Endothelial cell of umbilical vein (primary cell): ENCODE results near the gene MIPEP. TPM values are rescaled to one million over a fixed set of nuclear protein-coding genes. Genes with fewer than 3 reads are reported as not detected.

Source experiments
- BruUV-seq: library from RNA; stranded (reverse); fragments of 400-500 nt; replicated peaks from 2 replicates; lab custom pipeline; 2021; lab: Mats Ljungman, UMichigan
- CTCF ChIA-PET: fragments of 300-600, 350-600 bp; sonication (Branson Sonifier 250); formaldehyde crosslinking; loops from one replicate; lab custom pipeline; 2021; ENCODE audit warnings: antibody characterized with exemption, inconsistent platforms; lab: Charles Lee
- POLR2A ChIA-PET: fragments of 300-600, 350-600 bp; sonication (Branson Sonifier 250); formaldehyde crosslinking; loops from one replicate; lab custom pipeline; 2021; ENCODE audit warnings: antibody characterized with exemption, inconsistent platforms; lab: Charles Lee
- DNase-seq: peaks from one replicate; pipeline ENCODE4 v3.0.0-alpha.2; 2011; ENCODE audit warnings: low read depth, low spot score
- FAIRE-seq: peaks from 2 replicates; lab custom pipeline; 2011; peaks lifted over from hg19 to GRCh38; lab: Jason Lieb, UNC
- H2AFZ ChIP-seq: 2 replicates; pipeline ENCODE4 v1.6.0; 2012; ENCODE audit warnings: low read depth, low read length, control low read depth, inconsistent platforms
- H3K27ac ChIP-seq: 2 replicates; pipeline ENCODE4 v1.5.1; 2011; ENCODE audit warnings: low read depth, mild to moderate bottlenecking, control low read depth, low read length, moderate library complexity; ENCODE audit not compliant: insufficient read depth
- H3K27me3 ChIP-seq, 2 experiments: 2 replicates each; pipeline versions ENCODE4 v1.6.0 to v1.6.1; 2011; ENCODE audit warnings: low read length in 2 of 2, mixed read lengths in 1 of 2; ENCODE audit not compliant: control insufficient read depth in 2 of 2, insufficient read depth in 2 of 2
- H3K36me3 ChIP-seq, 2 experiments: 2 replicates in 1 of 2; 3 replicates in 1 of 2; pipeline ENCODE4 v1.5.1; 2011; ENCODE audit warnings: low read length in 2 of 2, mild to moderate bottlenecking in 1 of 2, moderate library complexity in 1 of 2; ENCODE audit not compliant: control insufficient read depth in 2 of 2, insufficient read depth in 2 of 2; ENCODE audit errors: extremely low read depth in 1 of 2
- H3K4me1 ChIP-seq: 3 replicates; pipeline ENCODE4 v1.5.1; 2011; ENCODE audit warnings: mild to moderate bottlenecking, low read length; ENCODE audit not compliant: control insufficient read depth, insufficient read depth; ENCODE audit errors: extremely low read depth
- H3K4me2 ChIP-seq: 2 replicates; pipeline ENCODE4 v1.6.1; 2011; ENCODE audit warnings: low read length, control low read depth, mixed read lengths; ENCODE audit not compliant: insufficient read depth
- H3K4me3 ChIP-seq, 3 experiments: fragments of 200-600 bp in 1 of 3; sonication (generic), shearing (Covaris generic) in 1 of 3; replicated peaks in 1 of 3; 2 replicates each; pipeline ENCODE4 v1.5.1; 2011 to 2016; ENCODE audit warnings: control low read depth in 3 of 3, low read length in 3 of 3, mild to moderate bottlenecking in 2 of 3, inconsistent platforms in 1 of 3, low read depth in 1 of 3, moderate library complexity in 1 of 3; ENCODE audit not compliant: insufficient read depth in 1 of 3
- H3K79me2 ChIP-seq: 2 replicates; pipeline ENCODE4 v1.6.0; 2012; ENCODE audit warnings: low read length, inconsistent platforms; ENCODE audit not compliant: control insufficient read depth, insufficient read depth
- H3K9ac ChIP-seq: replicated peaks from 2 replicates; pipeline ENCODE3; 2011; ENCODE audit warnings: low read length, control low read depth; ENCODE audit not compliant: insufficient read depth; ENCODE audit errors: extremely low read depth
- H3K9me1 ChIP-seq: replicated peaks from 3 replicates; pipeline ENCODE4 v1.6.0; 2011; ENCODE audit warnings: mild to moderate bottlenecking, low read length; ENCODE audit not compliant: control insufficient read depth, insufficient read depth; ENCODE audit errors: extremely low read depth
- H3K9me3 ChIP-seq: replicated peaks from 2 replicates; pipeline ENCODE4 v1.5.1; 2012; ENCODE audit warnings: low read length, inconsistent platforms; ENCODE audit not compliant: control insufficient read depth, insufficient read depth
- H4K20me1 ChIP-seq: replicated peaks from 2 replicates; pipeline ENCODE3; 2011; ENCODE audit warnings: mild to moderate bottlenecking, low read length; ENCODE audit not compliant: control insufficient read depth, insufficient read depth; ENCODE audit errors: extremely low read depth
- EZH2 ChIP-seq: IDR thresholded peaks from 2 replicates; pipeline ENCODE4 v1.6.1; 2012; ENCODE audit warnings: borderline replicate concordance, low read depth, mild to moderate bottlenecking, moderate library complexity, low read length, inconsistent platforms; ENCODE audit not compliant: severe bottlenecking
- FOS ChIP-seq: IDR thresholded peaks from 2 replicates; pipeline ENCODE4 v1.6.1; 2011; ENCODE audit warnings: mild to moderate bottlenecking, low read length, moderate library complexity, borderline replicate concordance; ENCODE audit not compliant: insufficient read depth
- GATA2 ChIP-seq: IDR thresholded peaks from 2 replicates; pipeline ENCODE4 v1.7.0; 2011; ENCODE audit warnings: low read depth, mild to moderate bottlenecking, moderate library complexity, mixed read lengths, low read length; ENCODE audit not compliant: insufficient read length, insufficient read depth
- JUN ChIP-seq: IDR thresholded peaks from 2 replicates; pipeline ENCODE4 v1.6.1; 2011; ENCODE audit warnings: borderline replicate concordance, low read depth; ENCODE audit not compliant: insufficient read length, insufficient read depth
- MYC ChIP-seq: IDR thresholded peaks from one replicate; pipeline ENCODE4 v1.6.1; 2011; ENCODE audit warnings: mild to moderate bottlenecking, low read depth, low read length
- POLR2A ChIP-seq: IDR thresholded peaks from 2 replicates; pipeline ENCODE4 v1.6.1; 2012; ENCODE audit warnings: low read depth, mild to moderate bottlenecking, control low read depth, low read length
- POLR2AphosphoS5 ChIP-seq: IDR thresholded peaks from 2 replicates; pipeline ENCODE4 v1.6.1; 2012; ENCODE audit warnings: low read depth, mild to moderate bottlenecking, control low read depth, low read length, moderate library complexity; ENCODE audit not compliant: insufficient read depth
- dilution Hi-C: fragments of 300-500 bp; cut with MboI; formaldehyde crosslinking; loops from one replicate; pipeline ENCODE4 v1.15.0; 2019; ENCODE audit warnings: low sequenced_read_pairs; ENCODE audit not compliant: extremely low pct_ligation_motif_present
- intact Hi-C: fragments of 100-400 bp; cut with micrococcal nuclease; formaldehyde crosslinking; loops from one replicate; pipeline ENCODE4 v1.10.0; 2022
- polyA plus RNA-seq, 4 experiments: library from polyadenylated mRNA; depleted of rRNA in 3 of 4; stranded (reverse) in 3 of 4; unstranded in 1 of 4; fragments of >200 nt; gene quantifications; 2 replicates each; pipeline versions ENCODE4 v1.2.1 to v1.2.3, GENCODE V29; 2011 to 2012; ENCODE audit warnings: missing spikeins in 1 of 4
- total RNA-seq: library from RNA; stranded (reverse); gene quantifications from 2 replicates; pipeline ENCODE4 v1.2.3, GENCODE V29; 2021
- TF ChIP-seq, protein P1 (sequence below): IDR thresholded peaks from 2 replicates; pipeline ENCODE4 v1.6.1; 2011; ENCODE audit not compliant: insufficient read depth, insufficient read length
- TF ChIP-seq, protein P2 (sequence below), 2 donors: IDR thresholded peaks; 1 replicate in 1 of 2; 2 replicates in 1 of 2; pipeline ENCODE4 v1.5.1; 2011; ENCODE audit warnings: low read length in 2 of 2, mild to moderate bottlenecking in 2 of 2, moderate library complexity in 2 of 2, control low read depth in 1 of 2, inconsistent platforms in 1 of 2, low read depth in 1 of 2; ENCODE audit not compliant: insufficient read depth in 1 of 2; ENCODE audit errors: extremely low read depth in 1 of 2

MIPEP gene
- total and polyA plus RNA-seq, 2 donors (not counting 3 experiments of a cell fraction or from before 2014, with no cell fraction given), result 12.4 to 19.2 TPM

DNA sequence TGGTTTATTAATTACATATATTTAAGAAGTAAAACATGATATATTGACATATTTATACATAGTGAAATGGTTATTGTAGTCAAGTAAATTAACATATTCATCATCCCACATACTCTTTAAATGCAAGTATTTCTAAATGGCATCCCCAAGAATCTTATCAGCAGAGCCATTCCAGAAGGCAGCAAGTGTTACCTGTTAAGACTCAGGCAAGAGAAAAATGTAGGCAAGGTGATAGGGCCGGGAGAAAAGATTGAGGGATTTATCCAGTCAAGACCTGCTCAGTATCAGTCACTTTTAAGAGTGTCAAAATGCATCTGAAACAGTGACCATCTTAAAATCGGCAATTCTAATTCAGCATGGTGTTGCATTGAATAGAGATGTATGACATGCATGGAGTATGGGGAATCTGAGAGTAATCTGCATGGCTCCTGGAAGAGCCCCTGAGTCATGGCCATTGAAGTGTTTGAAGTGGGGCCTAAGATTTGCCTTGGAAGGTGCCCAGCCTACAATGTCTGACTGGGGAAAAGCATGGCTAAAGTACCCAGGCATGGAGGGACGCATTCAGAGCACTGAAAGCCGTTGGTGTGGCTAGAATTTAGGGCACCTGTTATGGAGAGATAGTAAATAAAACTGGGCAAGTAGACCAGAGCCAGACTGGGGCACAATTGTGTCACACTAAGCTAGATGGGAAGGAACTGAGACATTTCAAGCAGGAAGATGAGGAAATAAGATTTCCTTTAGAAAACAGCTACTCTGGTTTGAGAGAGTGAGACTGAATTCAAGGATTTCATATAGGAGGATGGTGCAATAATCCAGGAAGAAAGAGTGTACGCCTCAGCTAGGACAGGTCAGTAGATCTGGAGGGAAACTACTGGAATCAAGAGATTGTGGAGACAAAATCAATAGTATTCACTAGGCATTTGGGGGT lies 33.1 kb upstream of the MIPEP start:
- no TSS peak for BruUV-seq
- ChIA-PET CTCF (interaction anchor here (0.6 to 2.5 kb wide), 21 partner anchors 8 to 311 kb away, joined by 3 to 137 read pairs (median 5); no protein-coding TSS in a partner anchor), POLR2A (no interaction called here)
- Histone ChIP-seq H3K27ac (peak overlapping the region; percentile 62), H3K27me3 (peaks cover 8 to 11% of the 10 kb centered on the region in 2 experiments), H2AFZ (peak overlapping the region; percentile 76), H3K36me3 (no peaks in the 10 kb centered on the region), H3K9me1 (no peaks in the 10 kb centered on the region), H4K20me1 (no peaks in the 10 kb centered on the region), H3K9me3 (no peaks in the 10 kb centered on the region), H3K4me2 (peak overlapping the region; percentile 55), H3K9ac (peak overlapping the region; percentile 13), H3K79me2 (no peaks in the 10 kb centered on the region), H3K4me3 (peak overlapping the region in 1 of 3 experiments; percentile 5), H3K4me1 (peaks cover 16% of the 10 kb centered on the region)
- TF ChIP-seq JUN (peak; percentile 26), MYC (no peak), GATA2 (peak; percentile 56), POLR2A (no peak), POLR2AphosphoS5 (peak; percentile 45), EZH2 (no peak), FOS (peak; percentile 33)
- TF ChIP-seq, protein P1, sequence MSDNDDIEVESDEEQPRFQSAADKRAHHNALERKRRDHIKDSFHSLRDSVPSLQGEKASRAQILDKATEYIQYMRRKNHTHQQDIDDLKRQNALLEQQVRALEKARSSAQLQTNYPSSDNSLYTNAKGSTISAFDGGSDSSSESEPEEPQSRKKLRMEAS, result no peak
- TF ChIP-seq, protein P2, sequence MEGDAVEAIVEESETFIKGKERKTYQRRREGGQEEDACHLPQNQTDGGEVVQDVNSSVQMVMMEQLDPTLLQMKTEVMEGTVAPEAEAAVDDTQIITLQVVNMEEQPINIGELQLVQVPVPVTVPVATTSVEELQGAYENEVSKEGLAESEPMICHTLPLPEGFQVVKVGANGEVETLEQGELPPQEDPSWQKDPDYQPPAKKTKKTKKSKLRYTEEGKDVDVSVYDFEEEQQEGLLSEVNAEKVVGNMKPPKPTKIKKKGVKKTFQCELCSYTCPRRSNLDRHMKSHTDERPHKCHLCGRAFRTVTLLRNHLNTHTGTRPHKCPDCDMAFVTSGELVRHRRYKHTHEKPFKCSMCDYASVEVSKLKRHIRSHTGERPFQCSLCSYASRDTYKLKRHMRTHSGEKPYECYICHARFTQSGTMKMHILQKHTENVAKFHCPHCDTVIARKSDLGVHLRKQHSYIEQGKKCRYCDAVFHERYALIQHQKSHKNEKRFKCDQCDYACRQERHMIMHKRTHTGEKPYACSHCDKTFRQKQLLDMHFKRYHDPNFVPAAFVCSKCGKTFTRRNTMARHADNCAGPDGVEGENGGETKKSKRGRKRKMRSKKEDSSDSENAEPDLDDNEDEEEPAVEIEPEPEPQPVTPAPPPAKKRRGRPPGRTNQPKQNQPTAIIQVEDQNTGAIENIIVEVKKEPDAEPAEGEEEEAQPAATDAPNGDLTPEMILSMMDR (IDR thresholded peaks at IDR 0.05; ENCODE audit: extremely low read depth in 1 of 2, insufficient read depth in 1 of 2, low read depth in 1 of 2, low read length in 2 of 2), result no peak
- FAIRE-seq (no peak), DNase-seq (peak; percentile 53)
- intact Hi-C loops (loop anchor here (1.0 to 5.0 kb wide), 3 partner anchors 55 to 298 kb away; no protein-coding TSS in a partner anchor), dilution Hi-C loops (no loop called here)
